SK-N-SH (cell line): Measurements from ENCODE around the gene FNDC11. TPM values are rescaled to one million over a fixed set of nuclear protein-coding genes. Genes with fewer than 3 reads are reported as not detected.
A peak's percentile ranks its signal among the peaks of the same experiment; 100 is the strongest.

Experiments
- CTCF ChIA-PET: fragments of 300-600, 350-600 bp; formaldehyde crosslinking; extraction: SDS; loops from one replicate; lab custom pipeline; 2021; lab: Yijun Ruan, JAX
- POLR2A ChIA-PET: fragments of 350-600 bp; sonication (Branson Sonifier 250); formaldehyde crosslinking; extraction: SDS; loops from one replicate; lab custom pipeline; 2020; ENCODE audit warnings: antibody characterized with exemption, inconsistent platforms; lab: Yijun Ruan, JAX
- DNase-seq: peaks from one replicate; pipeline ENCODE4 v3.0.0; 2012
- H2AFZ ChIP-seq: fragments of 200-600 bp; sonication (generic); 2 replicates; pipeline ENCODE4 v1.8.1; 2016; ENCODE audit warnings: antibody characterized with exemption, mild to moderate bottlenecking, low read depth
- H3F3A ChIP-seq: fragments of 200-600 bp; sonication (generic); replicated peaks from 2 replicates; pipeline ENCODE3; 2016; ENCODE audit warnings: antibody characterized with exemption, mild to moderate bottlenecking; ENCODE audit not compliant: insufficient read depth
- H3K27ac ChIP-seq, 2 experiments: fragments of 200-500 bp in 1 of 2; fragments of 200-600 bp in 1 of 2; sonication (Bioruptor generic) in 1 of 2; sonication (generic), shearing (Covaris generic) in 1 of 2; 2 replicates each; pipeline versions ENCODE4 v1.5.1 to v1.6.1; 2014 to 2016; ENCODE audit warnings: low read depth in 2 of 2, inconsistent platforms in 1 of 2, low read length in 1 of 2, mild to moderate bottlenecking in 1 of 2, mixed read lengths in 1 of 2
- H3K27me3 ChIP-seq: fragments of 200-600 bp; sonication (generic), shearing (Covaris generic); 2 replicates; pipeline ENCODE4 v1.6.1; 2016; ENCODE audit warnings: mixed run types; ENCODE audit not compliant: insufficient read depth
- H3K36me3 ChIP-seq, 2 experiments: fragments of 200-500 bp in 1 of 2; fragments of 200-600 bp in 1 of 2; sonication (Bioruptor generic) in 1 of 2; sonication (generic) in 1 of 2; replicated peaks in 1 of 2; 2 replicates each; pipeline versions ENCODE3 to v1.5.1; 2014 to 2016; ENCODE audit warnings: low read length in 1 of 2, mild to moderate bottlenecking in 1 of 2; ENCODE audit not compliant: insufficient read depth in 2 of 2, control insufficient read depth in 1 of 2
- H3K4me1 ChIP-seq, 2 experiments: fragments of 200-500 bp in 1 of 2; fragments of 200-600 bp in 1 of 2; sonication (Bioruptor generic) in 1 of 2; sonication (generic), shearing (Covaris generic) in 1 of 2; 2 replicates each; pipeline versions ENCODE4 v1.5.1 to v1.6.1; 2014 to 2016; ENCODE audit warnings: low read depth in 1 of 2, low read length in 1 of 2, mixed run types in 1 of 2; ENCODE audit not compliant: insufficient read depth in 2 of 2, control insufficient read depth in 1 of 2
- H3K4me2 ChIP-seq: fragments of 200-600 bp; sonication (generic), shearing (Covaris generic); 2 replicates; pipeline ENCODE4 v1.6.1; 2017; ENCODE audit warnings: mixed run types
- H3K4me3 ChIP-seq, 2 experiments: fragments of 200-500 bp in 1 of 2; fragments of 200-600 bp in 1 of 2; sonication (Bioruptor generic) in 1 of 2; sonication (generic), shearing (Covaris generic) in 1 of 2; 2 replicates each; pipeline versions ENCODE4 v1.5.1 to v1.8.1; 2014 to 2016; ENCODE audit warnings: low read depth in 2 of 2, inconsistent platforms in 1 of 2, low read length in 1 of 2, mild to moderate bottlenecking in 1 of 2, mixed read lengths in 1 of 2, moderate library complexity in 1 of 2
- H3K79me2 ChIP-seq: fragments of 200-600 bp; sonication (generic); 2 replicates; pipeline ENCODE4 v1.8.1; 2017; ENCODE audit warnings: mild to moderate bottlenecking; ENCODE audit not compliant: insufficient read depth
- H3K9ac ChIP-seq: fragments of 200-600 bp; sonication (generic); 2 replicates; pipeline ENCODE4 v1.6.1; 2017; ENCODE audit warnings: mixed run types
- H3K9me2 ChIP-seq: fragments of 200-600 bp; sonication (generic); 2 replicates; pipeline ENCODE4 v1.6.1; 2017; ENCODE audit warnings: mixed run types
- H3K9me3 ChIP-seq: fragments of 200-600 bp; sonication (generic); 2 replicates; pipeline ENCODE4 v1.6.1; 2017; ENCODE audit warnings: mixed run types, mild to moderate bottlenecking, moderate library complexity
- H4K20me1 ChIP-seq: fragments of 200-600 bp; sonication (generic); 2 replicates; pipeline ENCODE4 v1.6.1; 2017; ENCODE audit warnings: mild to moderate bottlenecking, mixed run types; ENCODE audit not compliant: insufficient read depth
- FOSL2 ChIP-seq: IDR thresholded peaks from 2 replicates; pipeline ENCODE4 v1.4.0; 2012; ENCODE audit warnings: low read depth, mild to moderate bottlenecking, moderate library complexity, borderline replicate concordance
- FOXJ3 ChIP-seq: sonication (generic); formaldehyde crosslinking; IDR thresholded peaks from 2 replicates; pipeline ENCODE4 v1.5.1; 2020; ENCODE audit warnings: mild to moderate bottlenecking, missing genetic modification reagents
- FOXM1 ChIP-seq: IDR thresholded peaks from 2 replicates; pipeline ENCODE4 v1.4.0; 2012; ENCODE audit warnings: low read depth, mild to moderate bottlenecking
- GABPA ChIP-seq: IDR thresholded peaks from 2 replicates; pipeline ENCODE4 v1.4.0; 2012; ENCODE audit warnings: low read depth, mild to moderate bottlenecking
- MXI1 ChIP-seq: IDR thresholded peaks from 2 replicates; pipeline ENCODE4 v1.6.1; 2012; ENCODE audit warnings: mild to moderate bottlenecking, low read depth, low read length, improper control_type of control experiment
- RAD21 ChIP-seq: IDR thresholded peaks from 2 replicates; pipeline ENCODE4 v1.6.1; 2012; ENCODE audit warnings: mild to moderate bottlenecking, low read length
- RCOR1 ChIP-seq: fragments of 150-350 bp; IDR thresholded peaks from 2 replicates; pipeline ENCODE4 v1.6.1; 2017; ENCODE audit warnings: antibody characterized with exemption, low read length
- RXRA ChIP-seq: IDR thresholded peaks from 2 replicates; pipeline ENCODE4 v1.4.0; 2012; ENCODE audit warnings: low read depth, mild to moderate bottlenecking, borderline replicate concordance
- SMC3 ChIP-seq: IDR thresholded peaks from 2 replicates; pipeline ENCODE4 v1.6.1; 2012; ENCODE audit warnings: low read depth, low read length, improper control_type of control experiment
- TAF1 ChIP-seq: IDR thresholded peaks from 2 replicates; pipeline ENCODE4 v1.6.1; 2012; ENCODE audit warnings: low read depth, mild to moderate bottlenecking, low read length, moderate library complexity, borderline replicate concordance
- YY1 ChIP-seq: IDR thresholded peaks from 2 replicates; pipeline ENCODE4 v1.4.0; 2012; ENCODE audit warnings: low read depth, mild to moderate bottlenecking
- WGBS: methylation state at CpG from one replicate; pipeline ENCODE4 v1.1.6; 2017; ENCODE audit warnings: low lambda C conversion rate; 5-methylcytosine and 5-hydroxymethylcytosine counted together
- polyA plus RNA-seq, 3 experiments: library from polyadenylated mRNA; depleted of rRNA; stranded (reverse); fragments of >200 nt; gene quantifications; 2 replicates each; pipeline ENCODE4 v1.2.3, GENCODE V29; 2012
- TF ChIP-seq, protein P1 (sequence below): IDR thresholded peaks from 2 replicates; pipeline ENCODE4; 2012
- TF ChIP-seq, protein P2 (sequence below): fragments of 150-350 bp; IDR thresholded peaks from 2 replicates; pipeline ENCODE4 v1.6.1; 2017; ENCODE audit warnings: antibody characterized with exemption, low read length, low read depth, borderline replicate concordance
- TF ChIP-seq, protein P3 (sequence below): IDR thresholded peaks from 2 replicates; pipeline ENCODE4 v1.4.0; 2012; ENCODE audit warnings: low read depth

FNDC11 gene
- polyA plus RNA-seq, 1 of the 3 experiments (the other 2 are of a cell fraction): 5.5 TPM

DNA sequence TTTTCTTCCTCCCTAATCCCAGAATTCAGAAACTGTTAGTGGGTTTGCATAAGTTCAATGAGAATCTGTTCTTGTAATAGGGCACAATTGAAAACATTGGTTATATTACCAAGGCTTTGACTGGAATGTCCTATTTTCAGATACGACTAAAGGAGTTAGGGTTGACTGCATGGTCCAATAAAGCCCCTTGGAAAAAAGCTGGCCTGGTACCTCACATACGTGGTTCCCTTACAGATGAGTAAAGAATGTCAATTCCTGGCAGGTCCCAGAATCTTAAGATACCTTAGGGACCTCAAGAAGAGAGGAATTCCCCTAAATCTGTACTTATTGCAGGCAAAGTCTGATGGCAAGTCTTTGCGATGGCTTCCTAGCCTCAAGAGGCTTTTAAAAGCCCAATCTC is 28.8 kb upstream of the FNDC11 start:
- TF ChIP-seq, protein P1, sequence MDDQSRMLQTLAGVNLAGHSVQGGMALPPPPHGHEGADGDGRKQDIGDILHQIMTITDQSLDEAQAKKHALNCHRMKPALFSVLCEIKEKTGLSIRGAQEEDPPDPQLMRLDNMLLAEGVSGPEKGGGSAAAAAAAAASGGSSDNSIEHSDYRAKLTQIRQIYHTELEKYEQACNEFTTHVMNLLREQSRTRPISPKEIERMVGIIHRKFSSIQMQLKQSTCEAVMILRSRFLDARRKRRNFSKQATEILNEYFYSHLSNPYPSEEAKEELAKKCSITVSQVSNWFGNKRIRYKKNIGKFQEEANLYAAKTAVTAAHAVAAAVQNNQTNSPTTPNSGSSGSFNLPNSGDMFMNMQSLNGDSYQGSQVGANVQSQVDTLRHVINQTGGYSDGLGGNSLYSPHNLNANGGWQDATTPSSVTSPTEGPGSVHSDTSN: 0 out of 2 replicates have a peak, but pooled peaks have one; percentile 5
- TF ChIP-seq SMC3: no peak
- TF ChIP-seq, all 33 proteins: peak for 1
- Histone ChIP-seq H3K27me3 (no peaks in the 10 kb centered on the region), H4K20me1 (peaks cover 42% of the 10 kb centered on the region), H3K36me3 (peaks cover 13 to 19% of the 10 kb centered on the region in 2 experiments), H3F3A (peaks cover 41% of the 10 kb centered on the region), H3K79me2 (peaks cover 22% of the 10 kb centered on the region), H3K9me3 (no peaks in the 10 kb centered on the region), H3K4me2 (no peak overlapping the region), H3K9me2 (no peaks in the 10 kb centered on the region), H3K4me1 (peaks cover 4 to 13% of the 10 kb centered on the region in 2 experiments; a peak in 3 of 4 replicates), H3K27ac (no peak overlapping the region), H2AFZ (no peak overlapping the region), H3K9ac (no peak overlapping the region), H3K4me3 (no peak overlapping the region)
- CTCF ChIA-PET: interaction anchor here (1.2 to 8.7 kb wide), 2 partner anchors 12 to 29 kb away, joined by 4 to 82 read pairs; partner anchors contain the start of gene PTK6
- POLR2A ChIA-PET: interaction anchor here (1.0 kb wide), 1 partner anchor 11 kb away, joined by 3 read pairs; no protein-coding TSS in a partner anchor
- no peak for DNase-seq
- WGBS: 81% methylated on average over 2 of the region's 3 CpGs

DNA sequence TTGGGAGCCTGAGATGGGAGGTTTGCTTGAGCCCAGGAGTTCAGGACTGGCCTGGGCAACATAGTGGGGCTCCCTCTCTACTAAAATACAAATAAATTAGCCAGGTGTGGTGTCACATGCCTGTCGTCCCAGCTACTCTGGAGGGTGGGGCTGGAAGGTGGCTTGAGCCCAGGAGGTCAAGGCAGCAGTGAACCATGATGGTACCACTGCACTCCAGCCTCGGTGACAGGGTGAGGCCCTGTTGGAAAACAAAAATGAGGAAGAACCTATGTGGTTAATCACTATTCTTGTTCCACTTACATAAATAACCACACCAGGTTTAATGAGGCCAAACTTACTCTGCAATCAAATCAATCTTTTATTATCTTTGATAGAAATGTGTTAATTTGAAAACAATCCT is 28.0 kb upstream of the FNDC11 start:
- 31% methylated on average over 2 of the region's 2 CpGs for WGBS
- Histone ChIP-seq H3K4me3 (no peak overlapping the region), H3K9me3 (no peaks in the 10 kb centered on the region), H3K27me3 (no peaks in the 10 kb centered on the region), H3K36me3 (peaks cover 13 to 19% of the 10 kb centered on the region in 2 experiments), H3K9me2 (no peaks in the 10 kb centered on the region), H3K9ac (no peak overlapping the region), H2AFZ (no peak overlapping the region), H3K4me2 (no peak overlapping the region), H3K79me2 (peaks cover 22% of the 10 kb centered on the region), H3K4me1 (peaks cover 4 to 13% of the 10 kb centered on the region in 2 experiments; a peak in 3 of 4 replicates), H4K20me1 (peaks cover 42% of the 10 kb centered on the region), H3F3A (peaks cover 41% of the 10 kb centered on the region), H3K27ac (no peak overlapping the region)
- ChIA-PET CTCF (interaction anchor here (1.2 kb wide), 1 partner anchor 29 kb away, joined by 4 read pairs; no protein-coding TSS in a partner anchor), POLR2A (no interaction called here)
- no peak for TF ChIP-seq FOSL2
- TF ChIP-seq FOXM1: no peak
- no peak for TF ChIP-seq RXRA
- TF ChIP-seq, protein P2, sequence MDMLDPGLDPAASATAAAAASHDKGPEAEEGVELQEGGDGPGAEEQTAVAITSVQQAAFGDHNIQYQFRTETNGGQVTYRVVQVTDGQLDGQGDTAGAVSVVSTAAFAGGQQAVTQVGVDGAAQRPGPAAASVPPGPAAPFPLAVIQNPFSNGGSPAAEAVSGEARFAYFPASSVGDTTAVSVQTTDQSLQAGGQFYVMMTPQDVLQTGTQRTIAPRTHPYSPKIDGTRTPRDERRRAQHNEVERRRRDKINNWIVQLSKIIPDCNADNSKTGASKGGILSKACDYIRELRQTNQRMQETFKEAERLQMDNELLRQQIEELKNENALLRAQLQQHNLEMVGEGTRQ: no peak
- no peak for TF ChIP-seq TAF1
- TF ChIP-seq FOXJ3 (CRISPR knock-in tag): no peak
- TF ChIP-seq RCOR1: no peak
- no peak for TF ChIP-seq YY1
- no peak for TF ChIP-seq RAD21
- TF ChIP-seq GABPA: no peak
- TF ChIP-seq, protein P3, sequence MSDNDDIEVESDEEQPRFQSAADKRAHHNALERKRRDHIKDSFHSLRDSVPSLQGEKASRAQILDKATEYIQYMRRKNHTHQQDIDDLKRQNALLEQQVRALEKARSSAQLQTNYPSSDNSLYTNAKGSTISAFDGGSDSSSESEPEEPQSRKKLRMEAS: no peak
- no peak for TF ChIP-seq MXI1
- DNase-seq: no peak
